HG03280 (cell line): ENCODE measurements around the gene LTBP3.
"Not testable (repeated sequence)": the region's sequence is repeated elsewhere in the genome, so short reads cannot be mapped to it uniquely, and the experiment has no call there.

Experiments
- ATAC-seq: cut with Tn5 transposase; IDR thresholded peaks from one replicate; pipeline ENCODE4 v1.9.1; 2021; ENCODE audit warnings: mild to moderate bottlenecking, moderate library complexity; ENCODE audit not compliant: unreplicated experiment

LTBP3 gene

DNA sequence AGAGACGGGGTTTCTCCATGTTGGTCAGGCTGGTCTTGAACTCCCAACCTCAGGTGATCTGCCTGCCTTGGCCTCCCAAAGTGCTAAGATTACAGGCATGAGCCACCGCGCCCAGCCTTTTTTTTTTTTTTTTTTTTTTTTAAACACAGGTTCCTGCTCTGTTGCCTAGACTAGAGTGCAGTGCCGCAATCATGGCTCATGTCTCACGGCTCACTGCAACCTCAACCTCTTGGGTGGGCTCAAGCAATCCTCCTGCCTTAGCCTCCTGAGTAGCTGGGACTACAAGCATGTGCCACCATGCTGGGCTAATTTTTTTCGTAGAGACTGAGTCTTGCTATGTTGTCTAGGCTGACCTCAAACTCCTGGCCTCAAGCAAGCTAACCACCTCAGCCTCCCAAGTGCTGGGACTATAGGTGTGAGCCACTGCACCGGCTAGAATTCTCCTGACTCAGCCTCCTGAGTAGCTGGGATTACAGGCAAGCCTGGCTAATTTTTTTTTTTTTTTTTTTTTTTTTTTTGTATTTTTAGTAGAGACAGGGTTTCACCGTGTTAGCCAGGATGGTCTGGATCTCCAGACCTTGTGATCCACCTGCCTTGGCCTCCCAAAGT, 39.1 kb downstream of the LTBP3 start:
- not testable (repeated sequence) for ATAC-seq

DNA sequence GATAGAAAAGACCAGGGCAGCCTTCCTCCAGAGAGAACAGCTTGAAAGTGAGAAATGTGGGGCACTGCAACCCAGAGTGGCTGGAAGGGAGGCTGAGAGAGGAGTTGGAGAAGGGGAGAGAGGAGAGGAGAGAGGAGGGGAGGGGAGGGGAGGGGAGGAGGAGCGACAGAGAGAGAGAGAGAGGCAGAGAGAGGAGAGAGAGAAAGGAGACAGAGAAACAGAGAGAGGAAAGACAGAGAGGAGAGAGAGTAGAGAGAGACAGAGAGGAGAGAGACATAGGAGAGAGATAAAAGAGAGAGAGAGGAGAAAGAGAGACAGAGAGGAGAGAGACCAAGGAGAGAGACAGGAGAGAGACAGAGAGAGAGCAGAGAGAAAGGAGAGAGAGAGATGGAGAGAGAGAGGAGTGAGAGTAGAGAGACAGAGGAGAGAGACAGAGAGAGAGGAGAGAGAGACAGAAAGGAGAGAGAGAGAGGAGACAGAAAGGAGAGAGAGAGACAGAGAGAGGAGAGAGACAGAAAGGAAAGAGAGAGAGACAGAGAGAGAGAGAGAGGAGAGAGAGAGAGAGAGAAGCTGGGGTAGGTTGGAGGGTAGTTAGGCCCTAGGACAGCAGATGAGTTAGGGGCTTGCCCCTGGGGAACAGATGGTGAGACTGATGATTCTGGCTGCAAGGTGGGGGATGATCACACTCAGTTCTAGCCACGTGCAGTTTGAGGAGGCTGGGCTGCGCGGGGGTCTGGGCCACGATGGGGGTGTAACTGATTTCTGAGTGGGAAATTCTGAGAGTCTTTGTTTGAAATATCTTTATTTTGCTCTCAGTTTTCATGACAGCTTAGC, 41.8 kb downstream of the LTBP3 start:
- ATAC-seq = no peak

DNA sequence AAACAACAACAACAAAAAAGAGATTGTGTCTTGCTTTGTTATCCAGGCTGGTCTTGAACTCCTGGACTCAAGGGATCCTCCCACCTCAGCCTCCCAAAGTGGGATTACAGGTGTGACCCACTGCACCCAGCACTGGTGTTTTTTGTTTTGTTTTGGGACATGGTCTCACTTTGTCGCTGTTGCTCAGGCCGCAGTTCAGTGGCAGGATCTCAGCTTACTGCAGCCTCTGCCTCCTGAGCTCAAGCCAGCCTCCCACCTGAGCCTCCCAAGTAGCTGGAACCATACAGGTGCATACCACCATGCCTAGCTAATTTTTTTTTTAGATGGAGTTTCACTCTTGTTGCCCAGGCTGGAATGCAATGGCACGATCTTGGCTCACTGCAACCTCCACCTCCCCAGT, 45.8 kb downstream of the LTBP3 start:
- not testable (repeated sequence) for ATAC-seq

DNA sequence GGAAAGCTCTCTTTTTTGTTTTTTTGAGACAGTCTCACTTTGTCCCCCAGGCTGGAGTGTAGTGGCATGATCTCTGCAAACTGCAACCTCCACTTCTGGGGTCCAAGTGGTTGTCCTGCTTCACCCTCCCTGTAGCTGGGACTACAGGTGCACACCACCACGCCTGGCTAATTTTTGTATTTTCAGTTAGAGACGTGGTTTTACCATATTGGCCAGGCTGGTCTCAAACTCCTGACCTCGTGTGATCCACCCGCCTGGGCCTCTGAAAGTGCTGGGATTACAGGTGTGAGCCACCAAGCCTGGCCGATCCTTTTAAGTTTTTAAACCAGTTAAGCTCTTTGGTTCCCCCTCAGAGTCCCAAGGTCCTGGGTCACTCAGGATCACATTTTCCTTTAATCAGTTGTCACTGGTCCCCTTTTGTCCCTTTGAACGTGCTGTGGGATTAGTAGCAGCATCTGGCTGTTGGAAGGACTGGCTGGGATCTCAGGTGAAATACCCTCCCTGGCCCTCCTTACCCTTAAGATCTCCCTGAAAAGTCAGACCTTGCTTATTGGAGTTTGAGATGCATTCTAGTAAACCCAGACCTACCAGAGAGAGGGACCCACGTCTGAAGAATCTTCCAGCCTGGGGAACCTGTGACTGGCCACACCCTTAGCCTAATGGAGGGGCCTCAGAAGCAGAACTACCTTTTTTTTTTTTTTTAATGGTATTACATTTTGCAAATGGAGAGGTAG, 51.2 kb downstream of the LTBP3 start:
- ATAC-seq = peak; percentile 31

DNA sequence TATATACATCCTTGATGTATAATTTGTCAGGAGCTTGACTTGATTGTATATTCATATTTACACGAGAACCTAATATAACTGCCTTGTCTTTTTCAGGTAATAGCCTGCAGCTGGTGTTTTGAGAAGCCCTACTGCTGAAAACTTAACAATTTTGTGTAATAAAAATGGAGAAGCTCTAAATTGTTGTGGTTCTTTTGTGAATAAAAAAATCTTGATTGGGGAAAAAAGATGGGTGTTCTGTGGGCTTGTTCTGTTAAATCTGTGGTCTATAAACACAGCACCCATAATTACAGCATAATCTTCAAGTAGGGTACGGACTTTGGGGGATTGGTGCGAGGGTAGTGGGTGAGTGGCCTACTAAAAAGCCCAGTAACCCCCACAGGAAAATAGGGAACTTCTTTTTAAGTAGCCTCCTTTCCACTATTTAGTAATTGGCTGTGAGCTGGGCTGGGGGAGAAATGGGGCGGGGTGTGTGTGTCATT, 51.8 kb downstream of the LTBP3 start:
- ATAC-seq = no peak

DNA sequence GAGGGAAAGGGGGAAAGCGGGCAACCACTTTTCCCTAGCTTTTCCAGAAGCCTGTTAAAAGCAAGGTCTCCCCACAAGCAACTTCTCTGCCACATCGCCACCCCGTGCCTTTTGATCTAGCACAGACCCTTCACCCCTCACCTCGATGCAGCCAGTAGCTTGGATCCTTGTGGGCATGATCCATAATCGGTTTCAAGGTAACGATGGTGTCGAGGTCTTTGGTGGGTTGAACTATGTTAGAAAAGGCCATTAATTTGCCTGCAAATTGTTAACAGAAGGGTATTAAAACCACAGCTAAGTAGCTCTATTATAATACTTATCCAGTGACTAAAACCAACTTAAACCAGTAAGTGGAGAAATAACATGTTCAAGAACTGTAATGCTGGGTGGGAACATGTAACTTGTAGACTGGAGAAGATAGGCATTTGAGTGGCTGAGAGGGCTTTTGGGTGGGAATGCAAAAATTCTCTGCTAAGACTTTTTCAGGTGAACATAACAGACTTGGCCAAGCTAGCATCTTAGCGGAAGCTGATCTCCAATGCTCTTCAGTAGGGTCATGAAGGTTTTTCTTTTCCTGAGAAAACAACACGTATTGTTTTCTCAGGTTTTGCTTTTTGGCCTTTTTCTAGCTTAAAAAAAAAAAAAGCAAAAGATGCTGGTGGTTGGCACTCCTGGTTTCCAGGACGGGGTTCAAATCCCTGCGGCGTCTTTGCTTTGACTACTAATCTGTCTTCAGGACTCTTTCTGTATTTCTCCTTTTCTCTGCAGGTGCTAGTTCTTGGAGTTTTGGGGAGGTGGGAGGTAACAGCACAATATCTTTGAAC, 52.5 kb downstream of the LTBP3 start:
- no peak for ATAC-seq

DNA sequence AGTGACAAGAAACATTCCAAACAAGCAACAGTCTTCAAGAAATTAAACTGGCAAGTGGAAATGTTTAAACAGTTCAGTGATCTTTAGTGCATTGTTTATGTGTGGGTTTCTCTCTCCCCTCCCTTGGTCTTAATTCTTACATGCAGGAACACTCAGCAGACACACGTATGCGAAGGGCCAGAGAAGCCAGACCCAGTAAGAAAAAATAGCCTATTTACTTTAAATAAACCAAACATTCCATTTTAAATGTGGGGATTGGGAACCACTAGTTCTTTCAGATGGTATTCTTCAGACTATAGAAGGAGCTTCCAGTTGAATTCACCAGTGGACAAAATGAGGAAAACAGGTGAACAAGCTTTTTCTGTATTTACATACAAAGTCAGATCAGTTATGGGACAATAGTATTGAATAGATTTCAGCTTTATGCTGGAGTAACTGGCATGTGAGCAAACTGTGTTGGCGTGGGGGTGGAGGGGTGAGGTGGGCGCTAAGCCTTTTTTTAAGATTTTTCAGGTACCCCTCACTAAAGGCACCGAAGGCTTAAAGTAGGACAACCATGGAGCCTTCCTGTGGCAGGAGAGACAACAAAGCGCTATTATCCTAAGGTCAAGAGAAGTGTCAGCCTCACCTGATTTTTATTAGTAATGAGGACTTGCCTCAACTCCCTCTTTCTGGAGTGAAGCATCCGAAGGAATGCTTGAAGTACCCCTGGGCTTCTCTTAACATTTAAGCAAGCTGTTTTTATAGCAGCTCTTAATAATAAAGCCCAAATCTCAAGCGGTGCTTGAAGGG, 53.3 kb downstream of the LTBP3 start:
- ATAC-seq = no peak

DNA sequence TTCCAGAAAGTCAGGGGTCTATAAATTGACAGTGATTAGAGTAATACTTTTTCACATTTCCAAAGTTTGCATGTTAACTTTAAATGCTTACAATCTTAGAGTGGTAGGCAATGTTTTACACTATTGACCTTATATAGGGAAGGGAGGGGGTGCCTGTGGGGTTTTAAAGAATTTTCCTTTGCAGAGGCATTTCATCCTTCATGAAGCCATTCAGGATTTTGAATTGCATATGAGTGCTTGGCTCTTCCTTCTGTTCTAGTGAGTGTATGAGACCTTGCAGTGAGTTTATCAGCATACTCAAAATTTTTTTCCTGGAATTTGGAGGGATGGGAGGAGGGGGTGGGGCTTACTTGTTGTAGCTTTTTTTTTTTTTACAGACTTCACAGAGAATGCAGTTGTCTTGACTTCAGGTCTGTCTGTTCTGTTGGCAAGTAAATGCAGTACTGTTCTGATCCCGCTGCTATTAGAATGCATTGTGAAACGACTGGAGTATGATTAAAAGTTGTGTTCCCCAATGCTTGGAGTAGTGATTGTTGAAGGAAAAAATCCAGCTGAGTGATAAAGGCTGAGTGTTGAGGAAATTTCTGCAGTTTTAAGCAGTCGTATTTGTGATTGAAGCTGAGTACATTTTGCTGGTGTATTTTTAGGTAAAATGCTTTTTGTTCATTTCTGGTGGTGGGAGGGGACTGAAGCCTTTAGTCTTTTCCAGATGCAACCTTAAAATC, 54.0 kb downstream of the LTBP3 start:
- no peak for ATAC-seq

DNA sequence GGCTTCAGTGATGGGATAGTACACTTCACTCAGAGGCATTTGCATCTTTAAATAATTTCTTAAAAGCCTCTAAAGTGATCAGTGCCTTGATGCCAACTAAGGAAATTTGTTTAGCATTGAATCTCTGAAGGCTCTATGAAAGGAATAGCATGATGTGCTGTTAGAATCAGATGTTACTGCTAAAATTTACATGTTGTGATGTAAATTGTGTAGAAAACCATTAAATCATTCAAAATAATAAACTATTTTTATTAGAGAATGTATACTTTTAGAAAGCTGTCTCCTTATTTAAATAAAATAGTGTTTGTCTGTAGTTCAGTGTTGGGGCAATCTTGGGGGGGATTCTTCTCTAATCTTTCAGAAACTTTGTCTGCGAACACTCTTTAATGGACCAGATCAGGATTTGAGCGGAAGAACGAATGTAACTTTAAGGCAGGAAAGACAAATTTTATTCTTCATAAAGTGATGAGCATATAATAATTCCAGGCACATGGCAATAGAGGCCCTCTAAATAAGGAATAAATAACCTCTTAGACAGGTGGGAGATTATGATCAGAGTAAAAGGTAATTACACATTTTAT, 54.7 kb downstream of the LTBP3 start:
- ATAC-seq = no peak

DNA sequence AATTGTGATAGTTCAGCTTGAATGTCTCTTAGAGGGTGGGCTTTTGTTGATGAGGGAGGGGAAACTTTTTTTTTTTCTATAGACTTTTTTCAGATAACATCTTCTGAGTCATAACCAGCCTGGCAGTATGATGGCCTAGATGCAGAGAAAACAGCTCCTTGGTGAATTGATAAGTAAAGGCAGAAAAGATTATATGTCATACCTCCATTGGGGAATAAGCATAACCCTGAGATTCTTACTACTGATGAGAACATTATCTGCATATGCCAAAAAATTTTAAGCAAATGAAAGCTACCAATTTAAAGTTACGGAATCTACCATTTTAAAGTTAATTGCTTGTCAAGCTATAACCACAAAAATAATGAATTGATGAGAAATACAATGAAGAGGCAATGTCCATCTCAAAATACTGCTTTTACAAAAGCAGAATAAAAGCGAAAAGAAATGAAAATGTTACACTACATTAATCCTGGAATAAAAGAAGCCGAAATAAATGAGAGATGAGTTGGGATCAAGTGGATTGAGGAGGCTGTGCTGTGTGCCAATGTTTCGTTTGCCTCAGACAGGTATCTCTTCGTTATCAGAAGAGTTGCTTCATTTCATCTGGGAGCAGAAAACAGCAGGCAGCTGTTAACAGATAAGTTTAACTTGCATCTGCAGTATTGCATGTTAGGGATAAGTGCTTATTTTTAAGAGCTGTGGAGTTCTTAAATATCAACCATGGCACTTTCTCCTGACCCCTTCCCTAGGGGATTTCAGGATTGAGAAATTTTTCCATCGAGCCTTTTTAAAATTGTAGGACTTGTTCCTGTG, 55.4 kb downstream of the LTBP3 start:
- no peak for ATAC-seq

DNA sequence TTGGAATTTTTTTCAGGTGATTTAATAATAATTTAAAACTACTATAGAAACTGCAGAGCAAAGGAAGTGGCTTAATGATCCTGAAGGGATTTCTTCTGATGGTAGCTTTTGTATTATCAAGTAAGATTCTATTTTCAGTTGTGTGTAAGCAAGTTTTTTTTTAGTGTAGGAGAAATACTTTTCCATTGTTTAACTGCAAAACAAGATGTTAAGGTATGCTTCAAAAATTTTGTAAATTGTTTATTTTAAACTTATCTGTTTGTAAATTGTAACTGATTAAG, 55.9 kb downstream of the LTBP3 start:
- ATAC-seq = no peak

DNA sequence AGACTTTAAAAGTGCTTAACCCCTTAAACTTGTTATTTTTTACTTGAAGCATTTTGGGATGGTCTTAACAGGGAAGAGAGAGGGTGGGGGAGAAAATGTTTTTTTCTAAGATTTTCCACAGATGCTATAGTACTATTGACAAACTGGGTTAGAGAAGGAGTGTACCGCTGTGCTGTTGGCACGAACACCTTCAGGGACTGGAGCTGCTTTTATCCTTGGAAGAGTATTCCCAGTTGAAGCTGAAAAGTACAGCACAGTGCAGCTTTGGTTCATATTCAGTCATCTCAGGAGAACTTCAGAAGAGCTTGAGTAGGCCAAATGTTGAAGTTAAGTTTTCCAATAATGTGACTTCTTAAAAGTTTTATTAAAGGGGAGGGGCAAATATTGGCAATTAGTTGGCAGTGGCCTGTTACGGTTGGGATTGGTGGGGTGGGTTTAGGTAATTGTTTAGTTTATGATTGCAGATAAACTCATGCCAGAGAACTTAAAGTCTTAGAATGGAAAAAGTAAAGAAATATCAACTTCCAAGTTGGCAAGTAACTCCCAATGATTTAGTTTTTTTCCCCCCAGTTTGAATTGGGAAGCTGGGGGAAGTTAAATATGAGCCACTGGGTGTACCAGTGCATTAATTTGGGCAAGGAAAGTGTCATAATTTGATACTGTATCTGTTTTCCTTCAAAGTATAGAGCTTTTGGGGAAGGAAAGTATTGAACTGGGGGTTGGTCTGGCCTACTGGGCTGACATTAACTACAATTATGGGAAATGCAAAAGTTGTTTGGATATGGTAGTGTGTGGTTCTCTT, 56.5 kb downstream of the LTBP3 start:
- ATAC-seq = no peak

DNA sequence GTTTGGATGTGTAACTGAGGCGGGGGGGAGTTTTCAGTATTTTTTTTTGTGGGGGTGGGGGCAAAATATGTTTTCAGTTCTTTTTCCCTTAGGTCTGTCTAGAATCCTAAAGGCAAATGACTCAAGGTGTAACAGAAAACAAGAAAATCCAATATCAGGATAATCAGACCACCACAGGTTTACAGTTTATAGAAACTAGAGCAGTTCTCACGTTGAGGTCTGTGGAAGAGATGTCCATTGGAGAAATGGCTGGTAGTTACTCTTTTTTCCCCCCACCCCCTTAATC, 57.0 kb downstream of the LTBP3 start:
- no peak for ATAC-seq

DNA sequence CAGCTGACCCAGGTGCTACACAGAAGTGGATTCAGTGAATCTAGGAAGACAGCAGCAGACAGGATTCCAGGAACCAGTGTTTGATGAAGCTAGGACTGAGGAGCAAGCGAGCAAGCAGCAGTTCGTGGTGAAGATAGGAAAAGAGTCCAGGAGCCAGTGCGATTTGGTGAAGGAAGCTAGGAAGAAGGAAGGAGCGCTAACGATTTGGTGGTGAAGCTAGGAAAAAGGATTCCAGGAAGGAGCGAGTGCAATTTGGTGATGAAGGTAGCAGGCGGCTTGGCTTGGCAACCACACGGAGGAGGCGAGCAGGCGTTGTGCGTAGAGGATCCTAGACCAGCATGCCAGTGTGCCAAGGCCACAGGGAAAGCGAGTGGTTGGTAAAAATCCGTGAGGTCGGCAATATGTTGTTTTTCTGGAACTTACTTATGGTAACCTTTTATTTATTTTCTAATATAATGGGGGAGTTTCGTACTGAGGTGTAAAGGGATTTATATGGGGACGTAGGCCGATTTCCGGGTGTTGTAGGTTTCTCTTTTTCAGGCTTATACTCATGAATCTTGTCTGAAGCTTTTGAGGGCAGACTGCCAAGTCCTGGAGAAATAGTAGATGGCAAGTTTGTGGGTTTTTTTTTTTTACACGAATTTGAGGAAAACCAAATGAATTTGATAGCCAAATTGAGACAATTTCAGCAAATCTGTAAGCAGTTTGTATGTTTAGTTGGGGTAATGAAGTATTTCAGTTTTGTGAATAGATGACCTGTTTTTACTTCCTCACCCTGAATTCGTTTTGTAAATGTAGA, 57.6 kb downstream of the LTBP3 start:
- ATAC-seq = no peak

DNA sequence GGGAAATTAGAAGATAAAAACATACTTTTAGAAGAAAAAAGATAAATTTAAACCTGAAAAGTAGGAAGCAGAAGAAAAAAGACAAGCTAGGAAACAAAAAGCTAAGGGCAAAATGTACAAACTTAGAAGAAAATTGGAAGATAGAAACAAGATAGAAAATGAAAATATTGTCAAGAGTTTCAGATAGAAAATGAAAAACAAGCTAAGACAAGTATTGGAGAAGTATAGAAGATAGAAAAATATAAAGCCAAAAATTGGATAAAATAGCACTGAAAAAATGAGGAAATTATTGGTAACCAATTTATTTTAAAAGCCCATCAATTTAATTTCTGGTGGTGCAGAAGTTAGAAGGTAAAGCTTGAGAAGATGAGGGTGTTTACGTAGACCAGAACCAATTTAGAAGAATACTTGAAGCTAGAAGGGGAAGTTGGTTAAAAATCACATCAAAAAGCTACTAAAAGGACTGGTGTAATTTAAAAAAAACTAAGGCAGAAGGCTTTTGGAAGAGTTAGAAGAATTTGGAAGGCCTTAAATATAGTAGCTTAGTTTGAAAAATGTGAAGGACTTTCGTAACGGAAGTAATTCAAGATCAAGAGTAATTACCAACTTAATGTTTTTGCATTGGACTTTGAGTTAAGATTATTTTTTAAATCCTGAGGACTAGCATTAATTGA, 58.3 kb downstream of the LTBP3 start:
- no peak for ATAC-seq

DNA sequence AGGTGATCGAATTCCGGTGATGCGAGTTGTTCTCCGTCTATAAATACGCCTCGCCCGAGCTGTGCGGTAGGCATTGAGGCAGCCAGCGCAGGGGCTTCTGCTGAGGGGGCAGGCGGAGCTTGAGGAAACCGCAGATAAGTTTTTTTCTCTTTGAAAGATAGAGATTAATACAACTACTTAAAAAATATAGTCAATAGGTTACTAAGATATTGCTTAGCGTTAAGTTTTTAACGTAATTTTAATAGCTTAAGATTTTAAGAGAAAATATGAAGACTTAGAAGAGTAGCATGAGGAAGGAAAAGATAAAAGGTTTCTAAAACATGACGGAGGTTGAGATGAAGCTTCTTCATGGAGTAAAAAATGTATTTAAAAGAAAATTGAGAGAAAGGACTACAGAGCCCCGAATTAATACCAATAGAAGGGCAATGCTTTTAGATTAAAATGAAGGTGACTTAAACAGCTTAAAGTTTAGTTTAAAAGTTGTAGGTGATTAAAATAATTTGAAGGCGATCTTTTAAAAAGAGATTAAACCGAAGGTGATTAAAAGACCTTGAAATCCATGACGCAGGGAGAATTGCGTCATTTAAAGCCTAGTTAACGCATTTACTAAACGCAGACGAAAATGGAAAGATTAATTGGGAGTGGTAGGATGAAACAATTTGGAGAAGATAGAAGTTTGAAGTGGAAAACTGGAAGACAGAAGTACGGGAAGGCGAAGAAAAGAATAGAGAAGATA, 59.0 kb downstream of the LTBP3 start, which contains the start of gene MALAT1:
MALAT1 (plus strand) TSS at position 69 of the 736 bp plus-strand sequence.
- no peak for ATAC-seq
